GM12873 (cell line): ENCODE measurements around the gene SPARC.

Experiments used
- TF ChIP-seq, protein P1 (sequence below): IDR thresholded peaks from 2 replicates; pipeline ENCODE4 v1.5.1; 2012; ENCODE audit warnings: low read depth, mild to moderate bottlenecking, moderate library complexity, low read length, control low read depth; ENCODE audit not compliant: insufficient read depth; ENCODE audit errors: missing control alignments

Gene SPARC

DNA sequence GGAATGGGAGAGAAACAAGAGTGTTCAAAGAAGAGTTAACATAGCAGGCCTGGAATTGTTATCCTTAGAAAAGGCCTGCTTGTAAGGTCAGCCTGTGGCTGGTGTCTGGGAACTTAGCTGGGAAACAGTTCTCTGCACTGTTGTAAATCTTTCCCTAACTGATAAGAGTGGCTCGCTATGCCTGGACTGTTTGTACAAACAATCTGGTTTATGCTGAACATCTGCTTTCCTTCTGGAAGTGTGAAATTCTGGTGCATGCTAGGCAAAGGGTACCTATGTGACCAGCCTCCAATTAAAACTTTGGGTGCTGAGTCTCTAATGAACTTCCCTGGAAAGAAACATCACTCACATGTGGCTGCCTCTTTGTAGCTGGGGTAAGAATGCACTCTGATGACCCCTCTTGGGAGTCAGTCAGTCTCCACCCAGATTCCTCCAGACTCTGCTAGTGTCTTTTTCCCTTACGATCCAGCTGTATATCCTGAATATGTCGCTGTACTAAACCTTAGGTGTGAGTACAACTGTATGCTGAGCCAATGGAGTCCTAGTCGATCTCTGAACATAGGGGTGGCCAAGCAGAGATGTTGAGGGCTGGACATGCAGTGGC lies 16.5 kb downstream of the SPARC start:
- TF ChIP-seq, protein P1, sequence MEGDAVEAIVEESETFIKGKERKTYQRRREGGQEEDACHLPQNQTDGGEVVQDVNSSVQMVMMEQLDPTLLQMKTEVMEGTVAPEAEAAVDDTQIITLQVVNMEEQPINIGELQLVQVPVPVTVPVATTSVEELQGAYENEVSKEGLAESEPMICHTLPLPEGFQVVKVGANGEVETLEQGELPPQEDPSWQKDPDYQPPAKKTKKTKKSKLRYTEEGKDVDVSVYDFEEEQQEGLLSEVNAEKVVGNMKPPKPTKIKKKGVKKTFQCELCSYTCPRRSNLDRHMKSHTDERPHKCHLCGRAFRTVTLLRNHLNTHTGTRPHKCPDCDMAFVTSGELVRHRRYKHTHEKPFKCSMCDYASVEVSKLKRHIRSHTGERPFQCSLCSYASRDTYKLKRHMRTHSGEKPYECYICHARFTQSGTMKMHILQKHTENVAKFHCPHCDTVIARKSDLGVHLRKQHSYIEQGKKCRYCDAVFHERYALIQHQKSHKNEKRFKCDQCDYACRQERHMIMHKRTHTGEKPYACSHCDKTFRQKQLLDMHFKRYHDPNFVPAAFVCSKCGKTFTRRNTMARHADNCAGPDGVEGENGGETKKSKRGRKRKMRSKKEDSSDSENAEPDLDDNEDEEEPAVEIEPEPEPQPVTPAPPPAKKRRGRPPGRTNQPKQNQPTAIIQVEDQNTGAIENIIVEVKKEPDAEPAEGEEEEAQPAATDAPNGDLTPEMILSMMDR = no peak

DNA sequence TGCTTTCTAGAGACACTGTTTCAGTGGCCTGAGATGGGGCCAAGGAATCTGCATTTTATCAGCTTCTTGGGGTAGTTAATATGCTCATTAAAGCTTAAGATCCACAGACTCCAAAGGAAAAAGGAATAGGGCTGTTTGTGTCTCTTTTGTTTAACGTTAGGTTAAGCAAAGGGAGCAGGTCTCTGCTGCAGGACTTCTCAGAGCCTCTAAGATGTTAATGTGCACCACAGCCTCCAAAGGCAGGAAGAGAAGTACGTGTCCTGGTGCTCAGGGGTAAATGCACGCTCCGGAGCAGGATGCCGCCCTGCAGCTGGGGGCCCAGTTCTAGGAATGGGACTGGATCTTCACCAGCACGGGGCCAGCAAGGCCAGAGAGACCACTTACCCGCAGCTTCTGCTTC lies 19.6 kb downstream of the SPARC start:
- TF ChIP-seq, protein P1 = no peak

DNA sequence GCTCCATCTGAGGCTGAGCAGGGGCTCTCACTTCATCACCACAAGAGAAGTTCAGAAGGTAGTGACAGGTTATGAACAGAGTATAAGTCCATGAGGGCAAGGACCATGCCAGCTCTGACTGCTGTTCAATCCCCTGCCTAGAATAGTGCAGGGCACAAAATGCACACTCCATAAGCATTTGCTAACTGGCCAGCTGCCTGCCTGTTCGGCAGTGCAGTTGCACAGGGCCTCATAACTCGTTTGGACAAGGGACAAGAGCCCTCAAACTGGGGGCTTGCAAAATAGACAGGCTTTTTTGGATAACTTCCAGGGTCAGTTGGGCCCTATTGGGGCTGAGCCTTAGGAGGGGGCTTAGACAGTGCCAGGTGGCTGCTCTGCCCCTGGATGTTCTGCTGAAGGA lies 21.1 kb downstream of the SPARC start:
- TF ChIP-seq, protein P1 = no peak

DNA sequence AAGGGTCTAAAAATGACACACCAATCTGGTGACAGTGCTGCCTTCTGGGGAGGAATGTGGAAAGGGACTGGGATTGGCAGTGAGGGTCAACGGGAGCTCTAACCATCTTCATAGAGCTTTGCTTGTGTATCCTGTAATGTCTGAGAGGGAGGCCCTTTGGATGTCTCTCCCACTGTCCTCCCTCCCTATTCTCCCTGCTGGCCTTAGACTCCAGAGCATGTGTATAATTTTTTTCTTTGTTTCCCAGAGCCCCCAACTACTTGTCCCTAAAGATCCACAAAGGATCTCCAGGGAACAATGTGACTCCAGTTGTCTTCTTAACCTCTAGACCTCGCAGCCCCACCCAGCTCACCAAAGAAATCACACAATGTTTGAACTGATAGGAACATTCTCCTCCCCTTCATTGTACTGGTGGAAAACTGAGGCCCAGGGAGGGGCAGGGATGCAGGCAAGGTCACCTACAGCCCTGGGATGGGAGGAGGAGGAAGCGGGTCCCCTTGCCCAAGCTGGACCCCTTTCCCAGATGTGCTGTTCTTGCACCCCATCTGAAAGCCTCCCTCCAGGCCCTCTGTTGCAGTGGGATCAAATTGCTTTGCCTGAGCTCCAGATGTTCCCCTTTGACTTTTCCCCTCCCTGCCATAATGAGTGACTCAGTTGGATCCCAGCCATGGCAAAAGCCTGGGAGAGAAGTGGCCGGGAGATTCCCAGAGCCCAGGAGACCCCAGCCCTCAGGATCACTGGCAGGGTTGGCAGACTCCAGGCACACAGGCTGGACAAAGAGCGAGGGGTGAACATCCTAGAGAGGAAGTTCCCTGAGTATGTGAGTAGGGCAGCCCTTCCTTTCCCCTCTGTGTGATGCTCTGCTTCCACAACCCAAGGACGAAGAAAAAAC lies 21.8 kb downstream of the SPARC start:
- TF ChIP-seq, protein P1 = no peak

DNA sequence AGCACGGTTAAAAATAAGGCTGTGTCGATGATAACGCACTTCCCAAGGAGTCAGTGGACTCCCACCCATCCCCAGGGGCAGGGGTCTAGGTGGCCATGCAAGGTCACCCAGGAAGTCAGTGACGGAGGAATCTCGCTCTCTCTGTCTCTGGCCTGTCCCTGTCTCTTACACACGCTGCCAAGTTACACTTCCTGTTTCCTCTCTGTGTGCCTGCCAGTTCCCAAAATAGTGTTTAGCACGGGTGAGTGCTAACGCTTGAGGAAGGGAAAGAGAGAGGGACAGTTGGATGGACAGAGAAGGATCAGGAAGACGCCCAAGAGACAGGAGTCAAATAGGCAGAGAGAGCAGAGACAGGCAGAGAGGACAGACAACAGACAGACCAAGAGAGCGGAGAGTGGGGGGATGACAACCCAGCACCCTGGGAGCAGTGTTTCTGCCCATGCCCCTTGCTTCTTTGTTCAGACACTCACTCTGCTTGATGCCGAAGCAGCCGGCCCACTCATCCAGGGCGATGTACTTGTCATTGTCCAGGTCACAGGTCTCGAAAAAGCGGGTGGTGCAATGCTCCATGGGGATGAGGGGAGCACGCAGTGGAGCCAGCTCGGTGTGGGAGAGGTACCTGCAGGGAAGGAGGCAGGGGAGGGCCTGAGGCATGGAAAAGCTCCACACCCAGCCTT lies 23.0 kb downstream of the SPARC start:
- TF ChIP-seq, protein P1 = no peak

DNA sequence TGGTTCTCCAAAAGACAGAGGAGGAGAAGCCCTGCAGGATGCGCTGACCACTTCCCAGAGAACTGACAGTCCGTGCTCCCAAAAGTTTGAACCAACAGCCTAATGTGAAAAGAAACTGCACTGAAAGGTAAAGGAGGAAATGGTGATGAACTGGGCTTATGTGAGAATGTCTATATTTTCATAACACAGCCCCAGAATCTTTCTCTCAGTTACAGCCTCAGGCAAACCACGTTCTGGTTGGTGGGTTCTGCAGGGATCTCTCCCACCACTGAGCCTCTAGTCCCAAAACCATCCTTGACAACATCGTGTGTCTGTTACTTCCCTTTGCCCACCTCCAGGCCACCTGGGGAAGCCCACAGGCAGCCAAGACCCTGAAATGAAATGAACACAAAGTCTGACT lies 23.9 kb downstream of the SPARC start:
- TF ChIP-seq, protein P1 = no peak

DNA sequence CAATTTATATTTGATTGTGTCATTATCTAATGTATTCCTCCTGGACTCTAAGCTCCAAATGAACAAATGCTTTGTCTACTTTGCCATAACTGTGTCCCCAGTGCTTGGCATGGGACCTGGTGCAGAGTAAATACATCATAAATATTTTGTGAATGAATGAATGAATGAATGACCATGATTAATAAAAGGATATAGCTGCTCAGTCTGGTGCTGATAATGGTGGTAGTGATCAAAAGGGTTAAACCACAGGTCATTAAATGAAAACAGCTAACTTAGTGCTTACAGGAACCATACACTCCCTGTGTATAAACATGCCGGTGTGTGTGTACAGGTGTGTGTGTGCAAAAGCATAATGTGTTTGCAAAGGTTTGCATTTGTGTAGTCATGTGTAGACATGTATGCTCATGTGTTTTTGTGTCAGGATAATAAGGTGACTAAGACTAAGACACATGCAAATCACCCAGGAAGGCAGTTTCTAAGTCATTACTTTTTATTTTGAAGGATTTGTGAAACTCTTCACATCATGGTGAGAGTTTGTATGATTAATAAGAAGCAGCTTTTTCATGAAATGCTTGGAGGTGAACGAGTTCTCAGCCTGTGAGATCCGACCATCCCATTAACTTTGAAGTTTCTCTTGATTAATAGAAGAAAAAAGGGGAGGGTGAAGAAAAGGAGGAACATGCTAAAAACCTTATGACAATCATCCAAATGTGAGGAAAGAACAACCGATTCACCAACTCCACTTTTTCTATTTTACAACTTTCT lies 24.6 kb downstream of the SPARC start:
- TF ChIP-seq, protein P1 = no peak
